H1 (cell line): ENCODE measurements around the gene FXYD5. TPM values are rescaled to one million over a fixed set of nuclear protein-coding genes. Genes with fewer than 3 reads are reported as not detected.

Source experiments
- CHD1 ChIP-seq: IDR thresholded peaks from 2 replicates; pipeline ENCODE4 v1.6.1; 2012; ENCODE audit warnings: low read depth, low read length, improper control_type of control experiment
- CHD2 ChIP-seq: IDR thresholded peaks from 2 replicates; pipeline ENCODE4 v1.6.1; 2012; ENCODE audit warnings: low read length, improper control_type of control experiment
- JUN ChIP-seq: IDR thresholded peaks from 2 replicates; pipeline ENCODE4 v1.6.1; 2011; ENCODE audit warnings: low read depth, mild to moderate bottlenecking, improper control_type of control experiment, low read length
- KDM5A ChIP-seq: fragments of 200-600 bp; IDR thresholded peaks from 2 replicates; pipeline ENCODE4 v1.7.1; 2012; ENCODE audit warnings: mild to moderate bottlenecking, low read length, inconsistent platforms, mixed read lengths
- SP1 ChIP-seq: IDR thresholded peaks from 2 replicates; pipeline ENCODE4 v1.6.1; 2011; ENCODE audit warnings: low read depth, low read length
- SRF ChIP-seq: IDR thresholded peaks from 2 replicates; pipeline ENCODE4 v1.6.1; 2011; ENCODE audit warnings: mild to moderate bottlenecking, low read depth, low read length, moderate library complexity
- TEAD4 ChIP-seq: IDR thresholded peaks from 2 replicates; pipeline ENCODE4 v1.6.1; 2012; ENCODE audit warnings: low read depth, low read length, inconsistent platforms, mixed read lengths
- polyA plus RNA-seq, 7 experiments: library from polyadenylated mRNA; depleted of rRNA in 3 of 7; stranded (reverse) in 5 of 7; unstranded in 2 of 7; fragments of >200 nt in 5 of 7; fragments of 200-250 nt in 2 of 7; gene quantifications; 1 replicate in 5 of 7; 2 replicates in 1 of 7; 4 replicates in 1 of 7; pipeline versions ENCODE4 v1.2.1 to v1.2.3, GENCODE V29; 2011 to 2013; ENCODE audit warnings: missing spikeins in 2 of 7, mixed read lengths in 2 of 7
- total RNA-seq: library from RNA; stranded (reverse); fragmentation: NEBNext Ultra II Directional; extraction: Animal tissue kit (Norgen Biotek cat#: 25700); gene quantifications from 2 replicates; pipeline ENCODE4 v1.2.1, GENCODE V29; 2021
- TF ChIP-seq, protein P1 (sequence below): IDR thresholded peaks from 2 replicates; pipeline ENCODE4 v1.6.1; 2012; ENCODE audit warnings: low read length, inconsistent platforms

Gene FXYD5
- total and polyA plus RNA-seq, 2 of the 8 experiments (the other 6 are each of a cell fraction or from before 2014, with no cell fraction given), result 99.0 to 191 TPM

- TF ChIP-seq, protein P1, sequence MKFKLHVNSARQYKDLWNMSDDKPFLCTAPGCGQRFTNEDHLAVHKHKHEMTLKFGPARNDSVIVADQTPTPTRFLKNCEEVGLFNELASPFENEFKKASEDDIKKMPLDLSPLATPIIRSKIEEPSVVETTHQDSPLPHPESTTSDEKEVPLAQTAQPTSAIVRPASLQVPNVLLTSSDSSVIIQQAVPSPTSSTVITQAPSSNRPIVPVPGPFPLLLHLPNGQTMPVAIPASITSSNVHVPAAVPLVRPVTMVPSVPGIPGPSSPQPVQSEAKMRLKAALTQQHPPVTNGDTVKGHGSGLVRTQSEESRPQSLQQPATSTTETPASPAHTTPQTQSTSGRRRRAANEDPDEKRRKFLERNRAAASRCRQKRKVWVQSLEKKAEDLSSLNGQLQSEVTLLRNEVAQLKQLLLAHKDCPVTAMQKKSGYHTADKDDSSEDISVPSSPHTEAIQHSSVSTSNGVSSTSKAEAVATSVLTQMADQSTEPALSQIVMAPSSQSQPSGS, result no peak
- TF ChIP-seq JUN, result no peak
- peak; percentile 75; the same call in 1 of the 2 replicates for TF ChIP-seq TEAD4
- no peak for TF ChIP-seq CHD2
- TF ChIP-seq KDM5A, result no peak
- TF ChIP-seq SP1, result no peak
- no peak for TF ChIP-seq CHD1
- TF ChIP-seq SRF, result no peak
Observed at GRCh38 chr19:35204799-35205732, 50.5 kb downstream of the FXYD5 start (continued).
